Esophagus (tissue), 2 donors: ENCODE data around the gene SLC25A33. TPM values are rescaled to one million over a fixed set of nuclear protein-coding genes. Genes with fewer than 3 reads are reported as not detected.

Experiments used
- H3K27ac ChIP-seq, 2 donors: one replicate each; pipeline ENCODE4 v1.5.1; 2013; ENCODE audit warnings: low read depth in 2 of 2, mild to moderate bottlenecking in 2 of 2, inconsistent platforms in 1 of 2, low read length in 1 of 2, moderate library complexity in 1 of 2
- H3K27me3 ChIP-seq, 2 donors: one replicate each; pipeline ENCODE4 v1.6.1; 2013; ENCODE audit warnings: low read length in 2 of 2, control low read depth in 1 of 2, mild to moderate bottlenecking in 1 of 2; ENCODE audit not compliant: insufficient read depth in 2 of 2, control insufficient read depth in 1 of 2
- H3K36me3 ChIP-seq, 2 donors: one replicate each; pipeline ENCODE4 v1.6.1; 2013; ENCODE audit warnings: low read length in 1 of 2; ENCODE audit not compliant: control insufficient read depth in 2 of 2, insufficient read depth in 2 of 2
- H3K4me1 ChIP-seq, 2 donors: one replicate each; pipeline ENCODE4 v1.6.1; 2013; ENCODE audit warnings: low read length in 1 of 2; ENCODE audit not compliant: control insufficient read depth in 2 of 2, insufficient read depth in 2 of 2
- H3K4me3 ChIP-seq, 2 donors: one replicate each; pipeline ENCODE4 v1.5.1; 2013; ENCODE audit warnings: low read length in 2 of 2, mild to moderate bottlenecking in 2 of 2, low read depth in 1 of 2, moderate library complexity in 1 of 2
- H3K9me3 ChIP-seq, 2 donors: one replicate each; pipeline ENCODE4 v1.6.1; 2013; ENCODE audit warnings: mild to moderate bottlenecking in 2 of 2, low read depth in 1 of 2, low read length in 1 of 2, moderate library complexity in 1 of 2; ENCODE audit not compliant: control insufficient read depth in 2 of 2, insufficient read depth in 1 of 2
- WGBS, 2 donors: extraction: QIAGEN DNeasy Blood & Tissue Kit; methylation state at CpG; one replicate each; pipeline ENCODE4 v1.1.7; 2013; 5-methylcytosine and 5-hydroxymethylcytosine counted together
- polyA plus RNA-seq, 2 donors: library from polyadenylated mRNA; stranded (reverse); fragments of 200-250 nt; gene quantifications; one replicate each; pipeline ENCODE4 v1.2.3, GENCODE V29; 2013
- donor health status: healthy with polysubstance abuse.
- donor health status: Bipolar disorder and iron deficiency.

Gene SLC25A33
- polyA plus RNA-seq, 2 donors: 1.9 to 2.6 TPM

DNA sequence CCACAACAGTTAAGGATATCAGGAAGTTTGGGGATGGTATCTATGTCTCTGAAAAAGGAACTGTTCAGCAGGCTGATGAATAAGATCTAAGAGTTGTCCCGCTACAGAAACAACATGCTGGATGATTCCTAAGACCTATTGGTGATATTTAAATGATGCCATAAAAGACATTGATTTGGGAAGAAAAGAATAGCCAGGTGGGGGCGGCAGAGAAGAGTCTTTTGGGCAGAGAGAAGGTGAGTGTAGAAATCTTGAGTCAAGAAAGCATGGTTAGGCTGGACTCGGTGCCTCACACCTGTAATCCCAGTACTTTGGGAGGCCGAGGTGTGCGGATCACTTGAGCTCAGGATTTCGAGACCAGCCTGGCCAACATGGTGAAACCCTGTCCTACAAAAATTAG lies 37.6 kb downstream of the SLC25A33 start:
- Histone ChIP-seq H3K27me3 (no peaks in the 10 kb centered on the region), H3K4me3 (no peak overlapping the region), H3K27ac (no peak overlapping the region), H3K4me1 (no peaks in the 10 kb centered on the region), H3K9me3 (no peaks in the 10 kb centered on the region), H3K36me3 (peaks cover 0 to 8% of the 10 kb centered on the region in 2 donors)
- 92 to 94% methylated on average over 6 of the region's 6 CpGs for WGBS, 2 donors

DNA sequence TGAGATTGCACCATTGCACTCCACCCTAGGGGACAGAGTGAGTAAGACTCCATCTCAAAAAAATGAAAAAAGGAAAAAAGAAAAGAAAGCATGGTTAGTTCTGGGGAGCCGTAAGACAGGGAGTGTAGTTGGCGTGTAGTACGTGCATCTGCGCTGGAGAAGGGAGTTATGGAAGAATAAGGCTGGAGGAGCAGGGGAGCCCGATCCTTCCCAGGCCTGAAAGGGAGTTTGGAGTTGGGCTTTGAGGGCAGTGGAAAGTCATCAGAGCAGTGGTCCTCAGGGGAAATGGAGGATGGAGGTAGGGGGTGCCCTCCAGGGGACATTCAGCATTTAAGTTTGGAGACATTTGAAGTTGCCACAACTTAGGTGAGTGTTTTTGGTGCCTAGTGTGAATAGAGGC lies 38.2 kb downstream of the SLC25A33 start:
- no peak overlapping the region for H3K4me3 ChIP-seq

GRCh38 chr1:9580942-9581341 lies 41.7 kb downstream of the SLC25A33 start:
- peaks cover 0 to 8% of the 10 kb centered on the region in 2 donors for H3K36me3 ChIP-seq
- H3K27ac ChIP-seq: no peak overlapping the region
- no peaks in the 10 kb centered on the region for H3K9me3 ChIP-seq
- H3K27me3 ChIP-seq: no peaks in the 10 kb centered on the region
- no peaks in the 10 kb centered on the region for H3K4me1 ChIP-seq
- H3K4me3 ChIP-seq: no peak overlapping the region
- WGBS, 2 donors: 81 to 82% methylated on average over 2 of the region's 2 CpGs

More for the DNA sequence above, 38.2 kb downstream of the SLC25A33 start:
- Histone ChIP-seq H3K36me3 (peaks cover 0 to 8% of the 10 kb centered on the region in 2 donors), H3K27ac (no peak overlapping the region), H3K9me3 (no peaks in the 10 kb centered on the region), H3K27me3 (no peaks in the 10 kb centered on the region), H3K4me1 (no peaks in the 10 kb centered on the region)
- 88 to 91% methylated on average over 5 of the region's 5 CpGs for WGBS, 2 donors

DNA sequence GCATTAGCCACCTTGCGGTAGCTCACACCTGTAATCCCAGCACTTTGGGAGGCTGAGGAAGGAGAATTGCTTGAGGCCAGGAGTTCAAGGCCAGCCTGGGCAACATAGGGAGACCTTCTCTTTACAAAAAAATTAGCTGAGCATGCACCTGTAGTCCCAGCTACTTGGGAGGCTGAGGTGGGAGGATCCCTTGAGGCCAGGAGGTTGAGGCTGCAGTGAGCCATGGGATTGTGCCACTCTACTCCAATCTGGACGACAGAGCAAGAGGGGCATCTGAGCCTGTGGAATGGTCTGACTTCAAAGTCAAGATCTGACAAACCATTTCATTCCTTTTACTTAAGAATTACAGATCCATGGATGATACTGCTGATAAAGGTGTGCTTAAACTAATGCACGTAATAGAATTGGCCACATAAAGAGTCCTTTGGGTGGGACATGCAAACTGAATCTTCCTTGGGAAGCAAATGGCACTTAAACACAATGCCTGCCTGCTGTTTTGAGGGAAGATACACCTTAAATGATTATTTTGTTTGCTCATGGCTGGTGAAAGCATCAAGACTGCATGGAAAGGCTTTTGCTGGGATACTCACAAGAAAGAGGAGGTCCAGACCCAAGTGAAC lies 47.0 kb downstream of the SLC25A33 start:
- Histone ChIP-seq H3K27me3 (no peaks in the 10 kb centered on the region), H3K4me1 (peaks cover 0 to 13% of the 10 kb centered on the region in 2 donors), H3K36me3 (no peaks in the 10 kb centered on the region), H3K4me3 (no peak overlapping the region), H3K9me3 (no peaks in the 10 kb centered on the region), H3K27ac (no peak overlapping the region)
- 82 to 93% methylated on average over 3 of the region's 3 CpGs for WGBS, 2 donors

GRCh38 chr1:9588551-9589143 lies 49.4 kb downstream of the SLC25A33 start, which contains the start of gene TMEM201:
Gene TMEM201 (plus strand): TSS chr1:9588911. CDS start chr1:9588931, 20 bp downstream.
- 1% methylated on average over 66 to 94 of the region's 94 CpGs for WGBS, 2 donors
- H3K36me3 ChIP-seq: no peaks in the 10 kb centered on the region
- no peaks in the 10 kb centered on the region for H3K27me3 ChIP-seq
- H3K9me3 ChIP-seq: no peaks in the 10 kb centered on the region
- H3K27ac ChIP-seq: peak within 1 kb of the TSS; percentile 64 to 78
- peak within 1 kb of the TSS; percentile 60 to 84 for H3K4me3 ChIP-seq
- peaks cover 5 to 26% of the 10 kb centered on the region in 2 donors for H3K4me1 ChIP-seq

- WGBS, 2 donors: 0 to 1% methylated on average over 50 to 63 of the region's 63 CpGs
- peak overlapping the region; percentile 37 to 64 for H3K27ac ChIP-seq
- peaks cover 9 to 29% of the 10 kb centered on the region in 2 donors for H3K4me1 ChIP-seq
Observed at GRCh38 chr1:9589144-9589718, 50.0 kb downstream of the SLC25A33 start.

GRCh38 chr1:9589719-9590157 lies 50.5 kb downstream of the SLC25A33 start:
- H3K27ac ChIP-seq: peak overlapping the region in 1 of 2 donors; percentile 37
- H3K9me3 ChIP-seq: no peaks in the 10 kb centered on the region
- no peaks in the 10 kb centered on the region for H3K36me3 ChIP-seq
- H3K4me1 ChIP-seq: peaks cover 9 to 29% of the 10 kb centered on the region in 2 donors
- H3K4me3 ChIP-seq: peak overlapping the region; percentile 60 to 84
- WGBS, 2 donors: 14 to 15% methylated on average over 6 of the region's 6 CpGs
- no peaks in the 10 kb centered on the region for H3K27me3 ChIP-seq

More at GRCh38 chr1:9589144-9589718, 50.0 kb downstream of the SLC25A33 start:
- no peaks in the 10 kb centered on the region for H3K27me3 ChIP-seq
- H3K9me3 ChIP-seq: no peaks in the 10 kb centered on the region
- peak overlapping the region; percentile 60 to 84 for H3K4me3 ChIP-seq
- no peaks in the 10 kb centered on the region for H3K36me3 ChIP-seq

DNA sequence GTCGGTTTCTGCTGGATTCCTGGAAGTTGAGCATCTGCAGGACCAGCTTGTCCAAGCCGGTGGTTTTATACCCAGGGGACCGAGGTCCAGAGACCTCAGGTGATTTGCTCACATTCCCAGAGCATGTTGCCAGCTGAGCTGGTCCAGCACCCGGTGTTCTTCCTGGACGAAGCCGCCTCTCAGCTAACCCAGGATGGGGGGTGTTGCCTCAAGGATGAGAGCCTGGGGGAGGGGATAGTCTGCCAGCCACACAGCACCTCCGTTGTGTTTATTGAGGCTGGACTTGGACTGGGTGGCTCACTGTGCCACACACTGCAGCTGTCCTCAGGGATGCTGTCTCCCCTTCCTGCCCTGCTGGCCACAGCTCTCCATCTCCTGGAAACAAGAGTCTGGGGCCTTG lies 50.9 kb downstream of the SLC25A33 start:
- H3K9me3 ChIP-seq: no peaks in the 10 kb centered on the region
- no peaks in the 10 kb centered on the region for H3K27me3 ChIP-seq
- no peak overlapping the region for H3K27ac ChIP-seq
- H3K4me1 ChIP-seq: peaks cover 9 to 29% of the 10 kb centered on the region in 2 donors
- 58 to 61% methylated on average over 7 of the region's 7 CpGs for WGBS, 2 donors
- H3K4me3 ChIP-seq: peak overlapping the region in 1 of 2 donors; percentile 60
- H3K36me3 ChIP-seq: no peaks in the 10 kb centered on the region

DNA sequence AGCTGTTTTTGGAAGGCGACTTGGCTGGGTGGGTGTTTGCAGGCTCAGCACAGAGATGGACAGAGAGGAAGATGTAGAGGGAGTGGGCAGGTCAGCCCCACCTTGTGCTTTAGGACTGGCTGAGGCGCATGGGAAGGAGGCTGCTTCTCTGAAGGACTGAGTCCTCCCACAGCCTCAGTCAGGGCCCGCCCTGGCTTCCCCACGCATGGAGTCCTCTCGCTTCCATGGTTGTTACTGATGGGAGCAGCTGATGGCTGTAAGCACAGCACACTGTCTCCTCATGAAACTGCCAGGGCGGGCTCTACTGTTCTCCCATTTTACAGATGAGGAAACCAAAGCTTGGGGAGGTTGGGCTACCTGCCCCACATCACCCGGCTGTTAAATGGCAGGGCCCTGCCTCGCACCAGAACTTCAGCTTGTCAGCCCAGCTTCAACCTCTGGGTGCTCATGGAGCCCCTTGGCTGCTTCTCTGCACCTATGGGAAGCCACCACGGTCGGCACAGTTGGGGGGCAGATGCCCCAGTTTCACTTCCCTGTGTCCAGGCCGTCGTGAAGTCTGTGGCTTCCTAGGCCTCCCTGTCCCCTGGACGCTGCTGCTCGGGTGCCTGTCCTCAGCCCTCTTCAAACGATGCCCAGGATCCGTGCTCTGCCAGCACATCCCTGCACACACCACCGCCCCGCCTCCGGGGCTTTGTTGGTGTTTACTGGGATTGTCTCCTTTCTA lies 51.8 kb downstream of the SLC25A33 start:
- H3K4me1 ChIP-seq: peaks cover 9 to 29% of the 10 kb centered on the region in 2 donors
- no peak overlapping the region for H3K4me3 ChIP-seq

More for the DNA sequence above, 51.8 kb downstream of the SLC25A33 start:
- no peaks in the 10 kb centered on the region for H3K27me3 ChIP-seq
- H3K36me3 ChIP-seq: no peaks in the 10 kb centered on the region
- no peaks in the 10 kb centered on the region for H3K9me3 ChIP-seq
- WGBS, 2 donors: 84 to 85% methylated on average over 19 of the region's 19 CpGs
- no peak overlapping the region for H3K27ac ChIP-seq
